NOMO-1 treated with DMSO at 0.1 percent for 48 hours (cell line): ENCODE data around the gene PTPN1.

ENCODE experiments used
- DNase-seq: peaks from one replicate; lab custom pipeline; 2025; ENCODE audit not compliant: unreplicated experiment; lab: John Stamatoyannopoulos, UW

The PTPN1 gene

DNA sequence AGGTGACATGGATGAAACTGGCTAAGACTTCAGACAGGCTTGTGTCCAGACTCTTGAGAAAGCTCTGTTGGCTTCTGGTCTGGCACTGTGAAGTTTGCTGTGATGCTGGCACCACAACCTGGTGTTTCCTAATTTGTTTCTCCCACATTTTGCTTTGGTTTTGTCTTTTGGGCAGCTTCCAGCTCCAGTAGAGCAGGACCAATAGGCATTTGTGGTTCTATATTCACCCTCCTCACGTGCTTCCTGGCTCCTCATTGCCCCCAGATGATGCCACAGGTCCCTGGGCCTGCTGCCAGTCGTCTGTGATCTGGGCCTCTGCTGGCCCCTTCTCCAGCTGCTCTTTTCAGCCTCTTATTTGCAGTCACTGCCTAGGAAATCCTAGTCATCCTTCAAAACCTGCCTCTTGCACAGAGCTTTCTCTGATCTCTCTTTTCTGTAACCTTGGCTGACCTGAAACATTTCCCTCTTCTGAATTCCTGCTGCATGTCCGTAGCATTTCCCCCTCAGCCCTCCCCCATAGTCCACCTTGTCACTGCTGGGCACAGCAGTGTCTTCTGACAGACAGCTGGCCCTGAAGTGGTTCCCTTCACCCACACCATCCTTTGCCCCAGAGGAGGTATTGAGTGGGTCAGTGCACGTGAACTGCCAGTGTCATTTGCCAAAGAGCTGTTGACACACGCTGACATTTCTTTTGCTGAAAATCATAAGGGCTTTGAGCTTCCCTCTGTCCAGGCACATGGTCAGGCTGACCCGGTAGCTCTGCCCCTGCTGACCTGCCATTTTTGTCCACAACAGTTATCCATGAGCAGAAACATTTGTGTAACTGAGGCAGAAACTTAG lies 63.0 kb downstream of the PTPN1 start:
- DNase-seq, result no peak

DNA sequence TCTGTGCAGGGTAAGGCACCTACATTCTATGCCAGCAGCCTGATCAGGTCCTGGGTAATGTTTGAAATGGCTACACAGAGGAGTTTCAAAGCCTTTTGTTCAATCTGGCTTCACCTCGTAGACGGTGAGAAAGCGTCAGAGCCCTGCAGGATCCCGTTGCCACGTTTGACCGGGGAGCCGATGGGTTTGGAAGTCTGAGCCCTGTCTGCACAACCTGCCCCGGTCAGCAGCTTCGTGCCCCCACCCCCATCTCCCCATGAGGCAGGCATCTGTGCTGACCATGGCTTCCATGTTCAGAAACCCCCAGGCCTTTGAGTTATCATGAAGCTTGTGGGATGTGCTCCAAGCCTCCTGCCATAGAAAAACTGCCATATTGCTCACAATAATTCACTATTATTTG lies 63.9 kb downstream of the PTPN1 start:
- no peak for DNase-seq

DNA sequence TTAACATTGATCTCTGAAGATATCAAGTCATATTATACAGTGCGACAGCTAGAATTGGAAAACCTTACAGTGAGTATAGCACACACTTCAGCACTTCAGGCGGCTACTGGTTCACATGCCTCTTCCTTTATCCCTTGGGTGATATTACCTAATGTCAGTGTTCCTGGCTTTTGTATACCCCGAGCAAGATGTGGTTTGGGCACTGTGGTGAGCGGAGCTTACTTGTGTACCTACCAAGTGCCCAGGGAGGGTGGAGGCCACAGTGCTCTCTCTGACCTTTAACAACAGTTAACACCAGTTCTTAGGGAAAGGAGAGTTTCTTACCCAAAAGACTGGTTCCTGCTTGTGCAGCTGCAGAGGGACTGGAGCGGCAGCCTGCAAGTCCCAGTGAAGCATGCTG lies 64.4 kb downstream of the PTPN1 start:
- no peak for DNase-seq

DNA sequence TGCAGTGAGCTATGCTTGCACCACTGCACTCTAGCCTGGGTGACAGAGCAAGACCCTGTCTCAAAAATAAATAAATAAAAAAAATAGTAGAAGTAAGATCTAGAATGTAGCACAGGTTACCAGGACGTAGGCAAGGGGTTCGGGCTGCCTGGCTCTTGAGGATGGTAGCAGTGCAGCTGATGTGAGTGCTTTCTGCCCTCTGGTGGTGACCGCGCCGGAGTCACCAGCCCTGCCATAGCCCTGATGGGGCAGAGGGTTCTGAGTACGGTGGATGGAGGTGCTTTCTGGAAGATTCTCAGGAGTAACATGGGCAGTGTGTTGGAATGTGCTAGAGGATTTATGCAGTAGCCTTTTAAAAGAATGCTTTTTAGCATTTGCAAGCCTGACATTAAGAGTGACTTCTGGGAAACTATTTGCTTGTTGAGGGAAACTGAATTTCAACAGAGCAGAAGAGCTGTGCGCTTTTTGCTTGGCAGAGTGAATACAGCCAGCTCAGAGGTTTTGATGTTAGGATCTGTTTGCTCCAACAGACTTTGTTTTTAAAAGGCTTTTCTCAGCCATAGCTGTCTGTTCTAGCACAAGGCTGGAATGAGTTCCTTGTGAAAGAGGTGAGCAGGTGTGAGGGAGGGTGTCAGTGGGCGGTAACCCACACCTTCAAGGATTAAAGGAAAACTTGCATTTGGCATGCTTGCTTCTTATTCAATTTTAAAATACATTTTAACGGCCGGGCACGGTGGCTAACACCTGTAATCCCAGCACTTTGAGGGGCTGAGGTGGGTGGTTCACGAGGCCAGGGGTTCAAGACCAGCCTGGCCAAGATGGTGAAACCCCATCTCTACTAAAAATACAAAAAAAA lies 65.9 kb downstream of the PTPN1 start:
- peak; percentile 19 for DNase-seq

DNA sequence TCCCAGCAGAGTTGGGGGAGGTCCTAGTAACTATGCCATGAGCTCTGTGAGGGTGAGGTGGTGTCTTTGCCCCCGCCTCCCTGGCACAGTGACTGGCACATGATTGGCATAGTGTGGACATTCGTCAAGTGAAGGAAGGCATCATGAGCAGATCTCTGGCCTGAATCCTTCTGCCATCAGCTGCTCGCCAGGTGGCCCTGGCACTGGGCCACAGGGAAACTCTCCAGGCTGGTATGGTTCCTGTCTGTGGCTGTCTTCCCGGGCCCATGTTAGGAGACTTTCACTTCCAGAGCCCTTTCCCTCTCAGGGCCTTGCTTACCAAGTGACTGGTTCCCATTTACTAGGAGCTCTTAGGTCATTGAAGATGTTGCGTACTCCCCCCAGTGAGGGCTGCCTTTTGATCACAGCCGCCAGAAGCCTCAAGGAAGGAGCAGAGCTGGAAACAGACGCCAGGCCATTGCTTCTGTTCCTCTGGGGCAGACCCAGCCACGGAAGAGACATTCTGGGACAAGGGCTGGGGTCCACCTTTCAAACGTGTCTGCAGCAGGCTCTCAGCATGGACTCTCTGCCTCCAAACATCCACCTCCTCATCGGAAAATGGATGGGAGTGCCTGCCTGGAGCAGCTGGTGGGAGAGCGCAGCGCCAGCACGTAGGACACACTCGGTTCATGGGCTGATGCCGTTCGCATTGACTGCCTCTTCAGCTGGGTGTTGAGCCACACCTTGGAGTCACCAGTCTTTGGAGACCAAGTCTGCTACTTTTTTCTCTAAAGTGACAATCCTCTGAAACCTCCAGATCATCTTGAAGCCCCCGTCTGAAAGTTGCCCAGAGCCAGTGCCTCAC lies 67.2 kb downstream of the PTPN1 start:
- DNase-seq, result no peak

DNA sequence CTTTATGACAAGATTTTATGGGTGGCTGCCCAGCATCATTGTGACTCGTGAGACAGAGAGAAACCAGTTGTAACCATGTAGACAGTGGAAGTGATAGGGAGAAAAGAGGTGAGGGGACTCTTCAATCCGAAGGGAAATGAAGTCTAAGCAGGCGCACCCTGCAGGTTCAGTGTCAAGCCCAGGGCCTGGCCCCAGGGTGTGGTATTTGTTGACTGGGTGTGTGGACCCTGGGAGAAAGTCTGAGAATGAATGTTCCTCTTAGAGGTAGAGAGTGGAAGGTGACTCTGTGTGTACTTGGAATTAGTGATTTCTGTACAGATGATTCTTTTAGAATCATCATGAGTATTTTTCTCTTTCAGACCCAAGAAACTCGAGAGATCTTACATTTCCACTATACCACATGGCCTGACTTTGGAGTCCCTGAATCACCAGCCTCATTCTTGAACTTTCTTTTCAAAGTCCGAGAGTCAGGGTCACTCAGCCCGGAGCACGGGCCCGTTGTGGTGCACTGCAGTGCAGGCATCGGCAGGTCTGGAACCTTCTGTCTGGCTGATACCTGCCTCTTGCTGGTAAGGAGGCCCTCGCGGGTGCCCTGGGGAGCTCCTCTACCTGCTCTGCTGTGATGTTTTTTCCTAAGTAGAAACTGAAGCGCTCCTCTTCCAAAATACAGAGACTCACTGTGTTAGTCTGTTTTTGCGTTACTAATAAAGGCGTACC lies 68.0 kb downstream of the PTPN1 start:
- no peak for DNase-seq

DNA sequence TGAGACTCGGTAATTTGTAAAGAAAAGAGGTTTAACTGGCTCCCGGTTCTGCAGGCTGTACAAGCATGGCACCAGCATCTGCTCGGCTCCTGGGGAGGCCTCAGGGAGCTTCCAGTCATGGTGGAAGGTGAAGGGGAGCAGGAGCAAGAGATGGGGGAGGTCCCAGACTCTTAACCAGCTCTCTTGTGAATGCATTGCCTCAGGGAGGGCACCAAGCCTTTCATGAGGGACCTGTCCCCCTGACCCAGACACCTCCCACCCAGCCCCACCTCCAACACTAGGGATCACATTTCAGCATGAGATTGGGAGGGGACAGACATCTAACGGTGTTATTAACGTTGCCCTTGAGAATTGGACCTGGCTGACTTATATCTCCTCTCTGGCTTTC lies 68.6 kb downstream of the PTPN1 start:
- no peak for DNase-seq

DNA sequence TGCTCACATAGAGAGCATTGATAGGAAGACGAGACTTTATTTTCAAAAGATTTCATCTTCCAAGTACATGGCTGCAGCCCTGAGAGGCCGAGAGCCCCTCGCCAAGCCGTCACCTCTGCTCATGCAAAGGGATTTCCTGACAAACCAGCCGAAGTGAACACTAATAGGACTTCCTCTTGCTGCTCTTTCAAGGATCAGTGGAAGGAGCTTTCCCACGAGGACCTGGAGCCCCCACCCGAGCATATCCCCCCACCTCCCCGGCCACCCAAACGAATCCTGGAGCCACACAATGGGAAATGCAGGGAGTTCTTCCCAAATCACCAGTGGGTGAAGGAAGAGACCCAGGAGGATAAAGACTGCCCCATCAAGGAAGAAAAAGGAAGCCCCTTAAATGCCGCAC lies 69.3 kb downstream of the PTPN1 start:
- DNase-seq, result no peak

DNA sequence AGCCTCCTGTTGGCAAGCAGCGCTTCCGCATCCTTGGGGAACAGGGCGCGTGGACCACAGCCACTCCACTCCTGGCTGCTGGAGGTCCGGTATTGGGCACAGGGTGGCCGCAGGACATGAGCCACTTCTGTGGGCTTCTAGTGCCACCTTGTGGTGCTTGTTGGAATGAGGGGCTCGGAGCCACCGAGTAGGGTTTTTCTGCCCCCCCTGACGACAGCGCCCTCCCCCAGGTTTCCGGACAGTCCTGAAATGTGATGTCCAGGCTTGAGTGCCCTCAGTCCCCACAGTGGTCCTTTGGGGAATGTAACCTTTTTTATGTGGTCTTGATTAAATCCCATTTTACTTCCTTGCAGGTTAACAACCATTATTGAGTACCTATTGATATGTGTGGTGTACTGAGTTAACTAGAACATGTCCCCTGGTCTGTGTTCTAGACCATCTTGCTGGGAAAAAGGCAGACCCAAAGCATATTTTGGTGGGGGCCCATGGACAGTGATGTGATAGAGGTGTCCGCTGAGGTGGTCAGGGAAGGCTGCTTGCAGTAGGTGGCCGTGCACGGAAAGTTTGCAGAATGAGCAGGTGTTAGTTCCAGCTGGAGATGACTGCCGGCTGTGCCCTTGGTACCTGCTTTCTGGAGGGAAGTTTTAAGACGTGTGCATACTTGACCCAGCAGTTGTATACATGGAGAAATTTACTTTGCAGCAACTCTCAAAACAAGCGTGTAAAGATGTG lies 70.0 kb downstream of the PTPN1 start:
- DNase-seq, result no peak

DNA sequence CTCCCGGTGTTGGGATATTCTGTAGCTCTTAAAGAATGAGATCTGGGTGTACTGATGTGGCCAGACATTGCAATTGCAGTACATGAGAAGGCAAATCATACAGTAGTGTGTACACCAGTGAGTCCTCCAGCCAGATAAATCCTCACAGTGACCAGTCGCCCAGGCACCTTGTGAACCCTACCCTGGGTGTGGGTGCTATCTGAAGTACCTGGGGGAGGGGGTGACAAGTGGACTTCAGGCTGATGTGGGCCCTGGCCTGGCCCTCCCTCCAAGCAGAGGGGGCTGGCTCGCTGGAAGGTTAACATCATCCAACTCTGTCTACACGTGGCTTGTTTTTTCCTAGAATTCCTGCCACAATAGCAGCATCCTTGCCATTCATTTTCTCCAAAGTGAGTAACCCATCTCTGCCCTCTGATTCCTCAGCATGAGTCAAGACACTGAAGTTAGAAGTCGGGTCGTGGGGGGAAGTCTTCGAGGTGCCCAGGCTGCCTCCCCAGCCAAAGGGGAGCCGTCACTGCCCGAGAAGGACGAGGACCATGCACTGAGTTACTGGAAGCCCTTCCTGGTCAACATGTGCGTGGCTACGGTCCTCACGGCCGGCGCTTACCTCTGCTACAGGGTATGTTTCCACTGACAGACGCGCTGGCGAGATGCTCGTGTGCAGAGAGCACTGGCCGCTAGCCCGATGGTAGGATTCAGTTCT lies 70.8 kb downstream of the PTPN1 start:
- DNase-seq, result no peak

DNA sequence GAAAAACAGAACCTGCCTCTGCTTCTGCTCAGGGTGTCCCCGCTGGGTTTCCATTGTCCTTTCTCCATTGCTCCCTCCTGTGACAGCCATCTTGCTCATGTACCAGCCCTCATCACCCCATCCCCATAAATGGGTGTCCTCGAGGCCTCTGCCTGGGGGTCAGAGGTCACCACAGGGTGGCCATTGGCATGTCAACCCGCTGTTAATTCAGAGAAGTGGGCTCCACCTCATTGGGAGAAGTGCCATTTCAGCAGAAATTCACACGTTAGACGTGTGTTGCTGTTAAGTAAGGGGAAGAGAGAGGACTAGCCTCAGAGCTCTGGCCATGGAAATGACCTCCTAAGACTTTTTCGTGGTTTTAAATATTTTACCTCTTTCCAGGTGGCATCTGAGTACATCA lies 71.9 kb downstream of the PTPN1 start:
- DNase-seq, result no peak

DNA sequence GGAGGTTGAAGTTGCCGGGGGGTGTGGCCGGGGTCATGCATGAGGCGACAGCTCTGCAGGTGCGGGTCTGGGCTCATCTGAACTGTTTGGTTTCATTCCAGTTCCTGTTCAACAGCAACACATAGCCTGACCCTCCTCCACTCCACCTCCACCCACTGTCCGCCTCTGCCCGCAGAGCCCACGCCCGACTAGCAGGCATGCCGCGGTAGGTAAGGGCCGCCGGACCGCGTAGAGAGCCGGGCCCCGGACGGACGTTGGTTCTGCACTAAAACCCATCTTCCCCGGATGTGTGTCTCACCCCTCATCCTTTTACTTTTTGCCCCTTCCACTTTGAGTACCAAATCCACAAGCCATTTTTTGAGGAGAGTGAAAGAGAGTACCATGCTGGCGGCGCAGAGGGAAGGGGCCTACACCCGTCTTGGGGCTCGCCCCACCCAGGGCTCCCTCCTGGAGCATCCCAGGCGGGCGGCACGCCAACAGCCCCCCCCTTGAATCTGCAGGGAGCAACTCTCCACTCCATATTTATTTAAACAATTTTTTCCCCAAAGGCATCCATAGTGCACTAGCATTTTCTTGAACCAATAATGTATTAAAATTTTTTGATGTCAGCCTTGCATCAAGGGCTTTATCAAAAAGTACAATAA lies 72.5 kb downstream of the PTPN1 start:
- no peak for DNase-seq

DNA sequence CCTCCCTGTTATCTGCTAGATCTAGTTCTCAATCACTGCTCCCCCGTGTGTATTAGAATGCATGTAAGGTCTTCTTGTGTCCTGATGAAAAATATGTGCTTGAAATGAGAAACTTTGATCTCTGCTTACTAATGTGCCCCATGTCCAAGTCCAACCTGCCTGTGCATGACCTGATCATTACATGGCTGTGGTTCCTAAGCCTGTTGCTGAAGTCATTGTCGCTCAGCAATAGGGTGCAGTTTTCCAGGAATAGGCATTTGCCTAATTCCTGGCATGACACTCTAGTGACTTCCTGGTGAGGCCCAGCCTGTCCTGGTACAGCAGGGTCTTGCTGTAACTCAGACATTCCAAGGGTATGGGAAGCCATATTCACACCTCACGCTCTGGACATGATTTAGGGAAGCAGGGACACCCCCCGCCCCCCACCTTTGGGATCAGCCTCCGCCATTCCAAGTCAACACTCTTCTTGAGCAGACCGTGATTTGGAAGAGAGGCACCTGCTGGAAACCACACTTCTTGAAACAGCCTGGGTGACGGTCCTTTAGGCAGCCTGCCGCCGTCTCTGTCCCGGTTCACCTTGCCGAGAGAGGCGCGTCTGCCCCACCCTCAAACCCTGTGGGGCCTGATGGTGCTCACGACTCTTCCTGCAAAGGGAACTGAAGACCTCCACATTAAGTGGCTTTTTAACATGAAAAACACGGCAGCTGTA lies 73.4 kb downstream of the PTPN1 start:
- DNase-seq, result no peak

DNA sequence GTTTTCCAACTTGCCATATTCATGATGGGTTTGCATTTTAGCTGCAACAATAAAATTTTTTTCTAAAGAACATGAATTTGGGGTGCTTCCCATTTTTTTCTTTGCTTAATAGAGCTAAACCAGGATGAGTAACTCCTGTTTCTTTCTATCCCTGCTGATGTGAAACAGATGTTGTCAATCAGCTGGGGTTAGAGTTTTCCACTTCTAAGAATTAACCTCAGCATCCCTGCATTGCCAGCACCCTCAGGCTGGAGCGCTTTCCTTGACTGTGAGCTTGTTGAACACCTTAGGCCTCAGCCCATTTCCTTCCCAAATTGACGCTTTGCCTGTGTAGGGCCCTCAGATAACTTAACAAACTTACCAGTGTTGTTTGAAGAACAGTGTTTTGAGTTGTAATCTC lies 74.5 kb downstream of the PTPN1 start:
- no peak for DNase-seq

DNA sequence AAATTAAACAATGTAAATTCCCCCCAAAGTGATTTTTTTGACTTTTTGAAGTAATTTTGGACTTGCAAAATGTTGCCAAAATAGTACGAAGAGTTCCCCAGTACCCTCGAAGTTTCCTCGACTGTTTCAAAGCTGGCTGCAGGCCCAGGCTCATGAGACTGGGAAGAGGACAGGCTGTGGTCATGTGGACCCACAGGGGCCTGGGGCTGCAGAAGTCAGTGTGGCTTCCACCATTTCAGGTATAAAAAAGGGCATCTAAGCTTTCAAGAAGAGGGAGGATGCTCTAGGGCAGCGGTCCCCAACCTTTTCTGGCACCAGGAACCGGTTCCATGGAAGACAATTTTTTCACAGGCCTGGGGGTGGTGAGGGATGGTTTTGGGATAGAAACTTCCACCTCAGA lies 75.0 kb downstream of the PTPN1 start:
- no peak for DNase-seq

DNA sequence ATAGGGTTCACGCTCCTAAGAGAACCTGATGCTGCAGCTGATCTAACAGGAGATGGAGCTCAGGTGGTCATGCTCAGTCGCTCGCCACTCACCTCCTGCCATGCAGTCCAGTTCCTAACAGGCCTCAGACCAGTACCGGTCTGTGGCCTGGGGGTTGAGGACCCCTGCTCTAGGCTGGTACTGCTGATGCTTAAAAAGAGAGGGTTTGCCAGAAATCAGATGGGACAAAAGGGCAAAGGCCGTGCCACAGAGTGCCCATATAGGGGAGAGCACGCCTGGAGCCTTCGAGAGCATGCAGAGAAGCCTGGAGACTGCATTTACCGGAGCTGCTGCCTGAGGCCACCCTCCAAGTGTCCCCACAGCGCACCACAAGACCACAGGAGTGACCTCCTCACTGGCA lies 75.5 kb downstream of the PTPN1 start:
- no peak for DNase-seq

DNA sequence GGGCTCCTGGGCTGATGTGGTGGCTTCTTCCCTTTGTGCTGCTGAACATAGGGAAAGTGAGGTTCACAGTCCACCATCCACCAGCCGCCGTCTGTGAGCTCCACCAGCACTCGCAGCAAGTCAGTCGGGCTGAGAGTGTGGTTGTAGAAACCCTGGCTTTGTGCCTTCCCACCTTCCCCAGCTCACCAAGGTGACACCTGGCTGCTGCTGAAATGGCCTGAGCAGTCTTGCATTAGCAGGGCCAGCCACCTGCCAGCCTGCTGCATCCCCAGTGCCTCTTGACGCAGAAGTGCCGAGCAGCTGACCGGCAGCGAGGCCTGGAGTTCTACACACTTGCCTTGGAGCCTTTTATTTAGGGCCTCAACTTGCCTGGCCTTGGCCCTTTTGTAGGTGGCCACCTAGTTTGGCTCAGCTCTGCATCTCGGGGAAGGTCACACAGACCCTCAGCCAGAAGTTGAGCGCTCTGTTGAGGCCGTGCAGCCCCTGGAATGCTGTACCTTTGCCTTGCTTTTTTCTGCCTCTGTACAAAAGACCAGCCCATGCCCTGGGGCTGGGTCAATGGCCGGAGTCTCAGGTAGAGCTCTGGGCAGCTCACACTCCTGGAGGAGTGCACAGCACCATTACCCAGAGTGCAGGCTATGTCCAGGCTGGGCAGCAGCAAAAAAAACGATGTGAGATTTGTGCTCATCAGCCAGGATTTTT lies 76.5 kb downstream of the PTPN1 start:
- no peak for DNase-seq
